ENCODE results near the gene TSSK2.

TSSK2 gene

GRCh38 chr22:19173047-19174035, 42.2 kb downstream of the TSSK2 start:
- no peaks in the 10 kb centered on the region for H3F3A ChIP-seq (ENCODE audit: insufficient read depth, low read length)

GRCh38 chr22:19174106-19175025, 43.3 kb downstream of the TSSK2 start:
- no peaks in the 10 kb centered on the region for H4K20me1 ChIP-seq (ENCODE audit: insufficient read depth, low read length)
- no peaks in the 10 kb centered on the region for H3K9me3 ChIP-seq (ENCODE audit: low read length)
- peak overlapping the region; percentile 100 for H3K4me2 ChIP-seq (ENCODE audit: low read length)
- peaks cover 69% of the 10 kb centered on the region for H3K4me1 ChIP-seq (ENCODE audit: insufficient read depth, low read length, severe bottlenecking)
- peaks cover 7% of the 10 kb centered on the region; the same call in 1 of the 2 replicates for H3K36me3 ChIP-seq (ENCODE audit: insufficient read depth, low read length)
- H3K9me2 ChIP-seq (ENCODE audit: low read depth, low read length), result no peaks in the 10 kb centered on the region
- H3K27me3 ChIP-seq (ENCODE audit: insufficient read depth, low read length), result peaks cover 7% of the 10 kb centered on the region
- H3K79me2 ChIP-seq (ENCODE audit: insufficient read depth, low read length), result peaks cover 13% of the 10 kb centered on the region
- H3F3A ChIP-seq (ENCODE audit: insufficient read depth, low read length), result no peaks in the 10 kb centered on the region
- TF ChIP-seq EZH2 (IDR thresholded peaks at IDR 0.05; ENCODE audit: borderline replicate concordance, low read length), result no peak
- TF ChIP-seq, protein P1, sequence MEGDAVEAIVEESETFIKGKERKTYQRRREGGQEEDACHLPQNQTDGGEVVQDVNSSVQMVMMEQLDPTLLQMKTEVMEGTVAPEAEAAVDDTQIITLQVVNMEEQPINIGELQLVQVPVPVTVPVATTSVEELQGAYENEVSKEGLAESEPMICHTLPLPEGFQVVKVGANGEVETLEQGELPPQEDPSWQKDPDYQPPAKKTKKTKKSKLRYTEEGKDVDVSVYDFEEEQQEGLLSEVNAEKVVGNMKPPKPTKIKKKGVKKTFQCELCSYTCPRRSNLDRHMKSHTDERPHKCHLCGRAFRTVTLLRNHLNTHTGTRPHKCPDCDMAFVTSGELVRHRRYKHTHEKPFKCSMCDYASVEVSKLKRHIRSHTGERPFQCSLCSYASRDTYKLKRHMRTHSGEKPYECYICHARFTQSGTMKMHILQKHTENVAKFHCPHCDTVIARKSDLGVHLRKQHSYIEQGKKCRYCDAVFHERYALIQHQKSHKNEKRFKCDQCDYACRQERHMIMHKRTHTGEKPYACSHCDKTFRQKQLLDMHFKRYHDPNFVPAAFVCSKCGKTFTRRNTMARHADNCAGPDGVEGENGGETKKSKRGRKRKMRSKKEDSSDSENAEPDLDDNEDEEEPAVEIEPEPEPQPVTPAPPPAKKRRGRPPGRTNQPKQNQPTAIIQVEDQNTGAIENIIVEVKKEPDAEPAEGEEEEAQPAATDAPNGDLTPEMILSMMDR (IDR thresholded peaks at IDR 0.05; ENCODE audit: low read length), result no peak
- no peak overlapping the region for H2AFZ ChIP-seq (ENCODE audit: low read length)
- H3K27ac ChIP-seq (ENCODE audit: low read depth, low read length, poor library complexity, severe bottlenecking), result peak overlapping the region; percentile 83
- H3K4me3 ChIP-seq (ENCODE audit: low read depth, low read length, poor library complexity, severe bottlenecking), result peak overlapping the region; percentile 87
- peak overlapping the region; percentile 100; the same call in 1 of the 2 replicates for H3K9ac ChIP-seq (ENCODE audit: low read length)

More at GRCh38 chr22:19173047-19174035, 42.2 kb downstream of the TSSK2 start:
- Histone ChIP-seq H3K9me2 (ENCODE audit: low read depth, low read length) (no peaks in the 10 kb centered on the region), H2AFZ (ENCODE audit: low read length) (no peak overlapping the region), H3K27me3 (ENCODE audit: insufficient read depth, low read length) (peaks cover 7% of the 10 kb centered on the region), H3K9me3 (ENCODE audit: low read length) (no peaks in the 10 kb centered on the region), H3K27ac (ENCODE audit: low read depth, low read length, poor library complexity, severe bottlenecking) (peak overlapping the region; percentile 83), H3K4me3 (ENCODE audit: low read depth, low read length, poor library complexity, severe bottlenecking) (peak overlapping the region; percentile 87), H3K4me2 (ENCODE audit: low read length) (peak overlapping the region; percentile 100), H3K36me3 (ENCODE audit: insufficient read depth, low read length) (peaks cover 7% of the 10 kb centered on the region; the same call in 1 of the 2 replicates), H3K9ac (ENCODE audit: low read length) (peak overlapping the region; percentile 100), H3K4me1 (ENCODE audit: insufficient read depth, low read length, severe bottlenecking) (peaks cover 65% of the 10 kb centered on the region), H3K79me2 (ENCODE audit: insufficient read depth, low read length) (peaks cover 13% of the 10 kb centered on the region), H4K20me1 (ENCODE audit: insufficient read depth, low read length) (no peaks in the 10 kb centered on the region)
- TF ChIP-seq, protein P1 (IDR thresholded peaks at IDR 0.05; ENCODE audit: low read length), result no peak
- TF ChIP-seq EZH2 (IDR thresholded peaks at IDR 0.05; ENCODE audit: borderline replicate concordance, low read length), result no peak

- Histone ChIP-seq H3K4me1 (ENCODE audit: insufficient read depth, low read length, severe bottlenecking) (peaks cover 73% of the 10 kb centered on the region), H3K36me3 (ENCODE audit: insufficient read depth, low read length) (peaks cover 7% of the 10 kb centered on the region; the same call in 1 of the 2 replicates), H3K4me3 (ENCODE audit: low read depth, low read length, poor library complexity, severe bottlenecking) (no peak overlapping the region), H3F3A (ENCODE audit: insufficient read depth, low read length) (no peaks in the 10 kb centered on the region), H3K9me3 (ENCODE audit: low read length) (no peaks in the 10 kb centered on the region), H4K20me1 (ENCODE audit: insufficient read depth, low read length) (no peaks in the 10 kb centered on the region), H3K9me2 (ENCODE audit: low read depth, low read length) (no peaks in the 10 kb centered on the region), H2AFZ (ENCODE audit: low read length) (no peak overlapping the region), H3K4me2 (ENCODE audit: low read length) (peak overlapping the region; percentile 100; the same call in 1 of the 2 replicates), H3K27me3 (ENCODE audit: insufficient read depth, low read length) (peaks cover 7% of the 10 kb centered on the region), H3K9ac (ENCODE audit: low read length) (peak overlapping the region; percentile 45; the same call in 1 of the 2 replicates), H3K27ac (ENCODE audit: low read depth, low read length, poor library complexity, severe bottlenecking) (peak overlapping the region; percentile 83), H3K79me2 (ENCODE audit: insufficient read depth, low read length) (peaks cover 13% of the 10 kb centered on the region)
- TF ChIP-seq EZH2 (IDR thresholded peaks at IDR 0.05; ENCODE audit: borderline replicate concordance, low read length), result no peak
- TF ChIP-seq, protein P1 (IDR thresholded peaks at IDR 0.05; ENCODE audit: low read length), result no peak
Measured at GRCh38 chr22:19175026-19175601, 44.0 kb downstream of the TSSK2 start.

Measured in OCI-LY1 (cell line).